T47D (cell line): ENCODE results near the gene NANOS1.
A peak's percentile ranks its signal among the peaks of the same experiment; 100 is the strongest.
"Not testable (repeated sequence)": the region's sequence is repeated elsewhere in the genome, so short reads cannot be mapped to it uniquely, and the experiment has no call there.

Experiments used
- DNase-seq, 2 experiments: peaks; one replicate each; pipeline versions ENCODE4 v3.0.0 to v3.0.0-alpha.2; 2011 to 2012; ENCODE audit warnings: low read depth in 1 of 2, low spot score in 1 of 2
- JUND ChIP-seq: IDR thresholded peaks from 2 replicates; pipeline ENCODE4 v1.6.1; 2012; ENCODE audit warnings: low read depth
- in situ Hi-C: cut with HindIII; loops from 2 replicates; pipeline ENCODE4 v1.10.0; 2016; ENCODE audit warnings: low sequenced_read_pairs, low pct_unique_long_range_greater_than_20kb

The NANOS1 gene

DNA sequence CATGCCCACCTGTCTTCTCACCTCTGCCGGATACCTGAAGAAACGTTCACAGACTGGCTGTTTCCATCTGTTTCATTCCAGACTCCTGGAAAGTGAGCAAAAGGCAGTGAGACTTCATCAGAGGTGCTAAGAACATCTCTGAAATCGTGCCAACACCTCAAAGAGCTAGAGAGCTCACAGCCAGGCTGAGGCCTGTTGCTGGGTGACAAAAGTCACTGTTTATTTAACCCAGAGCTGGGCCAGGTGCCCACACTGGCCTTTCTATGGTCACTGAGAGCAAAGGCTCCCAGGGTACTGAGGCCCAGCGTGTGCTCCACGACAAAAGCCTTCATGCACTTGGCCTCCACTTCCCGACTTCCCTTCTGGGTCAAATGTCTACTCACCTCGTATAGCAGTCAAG, 3.7 kb upstream of the NANOS1 start:
- in situ Hi-C loops, result no loop called here

DNA sequence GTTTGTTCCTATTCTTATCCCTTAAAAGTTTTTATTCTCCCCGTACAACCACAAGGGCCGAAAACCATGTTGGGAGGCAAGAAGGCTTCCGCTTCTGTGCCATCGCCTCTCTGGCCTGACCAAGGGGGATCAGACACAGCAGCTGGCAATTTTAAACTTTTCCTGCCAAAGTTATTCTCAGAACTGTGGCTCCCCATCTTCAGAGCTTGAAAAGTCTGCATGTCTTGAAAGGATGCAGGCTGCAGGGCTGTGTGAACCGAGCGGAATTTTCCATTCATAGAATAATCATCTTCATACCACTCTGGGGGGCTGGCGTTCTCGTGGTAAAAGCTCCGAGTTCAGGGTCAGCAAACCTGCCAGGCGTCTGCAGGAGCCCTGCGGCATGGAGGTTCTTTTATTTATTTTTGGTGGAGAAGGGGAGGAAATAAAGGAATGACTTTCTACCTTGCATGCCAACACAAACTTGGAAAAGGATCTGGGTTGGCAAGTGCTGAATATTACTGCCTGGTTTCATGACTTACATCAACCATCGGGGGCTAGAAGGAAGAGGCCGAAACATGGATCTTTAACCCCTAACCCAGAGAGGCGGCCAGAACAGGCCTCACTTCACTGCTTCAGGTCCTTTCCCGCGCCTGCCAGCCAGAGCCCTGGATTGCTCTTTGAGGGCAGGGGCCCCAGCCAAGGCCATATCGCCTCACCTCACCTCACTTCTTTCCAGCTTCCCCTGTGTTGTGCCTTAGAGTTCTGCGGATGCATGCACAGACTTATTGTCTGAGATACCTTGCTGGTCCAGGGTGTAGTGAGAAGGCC, 3.0 kb upstream of the NANOS1 start:
- no peak for TF ChIP-seq JUND
- peak in 1 of 2 experiments; percentile 51 for DNase-seq
- in situ Hi-C loops, result no loop called here

More for the DNA sequence above, 3.7 kb upstream of the NANOS1 start:
- no peak for TF ChIP-seq JUND
- peak in 1 of 2 experiments; percentile 77 for DNase-seq

DNA sequence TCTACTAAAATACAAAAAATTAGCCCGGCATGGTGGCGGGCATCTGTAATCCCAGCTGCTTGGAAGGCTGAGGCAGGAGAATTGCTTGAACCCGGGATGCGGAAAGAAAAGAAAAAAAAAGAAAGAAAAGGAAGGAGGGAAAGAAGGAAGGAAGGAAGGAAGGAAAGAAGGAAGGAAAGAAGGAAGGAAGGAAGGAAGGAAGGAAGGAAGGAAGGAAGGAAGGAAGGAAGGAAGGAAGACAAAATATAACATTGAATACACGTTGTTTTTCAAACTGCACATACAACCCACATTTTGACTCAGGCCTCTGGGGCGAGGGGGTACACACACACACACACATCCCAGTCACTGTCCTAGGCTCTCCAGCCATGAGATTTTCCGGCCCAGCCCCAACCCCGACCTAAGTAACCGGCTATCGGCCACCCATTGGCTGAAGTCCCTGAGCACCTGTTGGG, 1.0 kb upstream of the NANOS1 start:
- DNase-seq, in situ Hi-C loops: not testable (repeated sequence)

DNA sequence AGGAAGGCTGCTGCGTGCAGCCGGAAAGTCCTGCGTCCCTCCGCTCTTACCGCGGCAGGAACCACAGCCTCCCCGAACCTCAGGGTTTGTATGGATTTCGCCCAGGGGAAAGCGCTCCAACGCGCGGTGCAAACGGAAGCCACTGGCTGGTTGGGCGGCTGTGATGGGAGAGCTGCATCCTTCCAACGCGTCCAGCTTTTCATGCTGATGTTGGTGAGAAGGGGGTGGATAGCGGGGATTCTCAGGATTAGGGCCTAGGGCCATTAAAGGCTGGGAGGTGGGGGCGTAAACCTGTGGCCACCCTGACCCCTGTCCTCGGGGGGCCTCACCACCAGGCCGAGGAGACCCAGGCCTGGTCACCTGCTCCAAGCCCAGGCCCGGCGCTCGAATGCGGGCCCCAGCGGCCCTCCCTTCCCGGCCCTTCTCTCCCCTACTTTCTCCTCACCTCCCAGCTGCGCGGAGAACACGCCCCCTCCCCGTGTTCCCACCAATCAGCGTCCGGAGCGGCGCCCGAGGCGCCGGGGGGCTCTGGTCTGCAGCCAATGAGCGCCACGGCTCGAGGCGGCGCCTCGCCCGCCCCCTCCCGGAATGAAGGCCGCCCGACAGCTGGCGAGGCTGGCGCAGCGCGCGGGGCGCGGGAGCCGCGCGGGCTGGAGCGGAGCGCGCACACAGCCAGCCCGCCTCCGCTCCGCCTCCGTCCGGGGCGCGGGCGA, 458 bp upstream of the NANOS1 start:
- in situ Hi-C loops, result no loop called here
- peak; percentile 79 to 94 for DNase-seq
- TF ChIP-seq JUND, result no peak

DNA sequence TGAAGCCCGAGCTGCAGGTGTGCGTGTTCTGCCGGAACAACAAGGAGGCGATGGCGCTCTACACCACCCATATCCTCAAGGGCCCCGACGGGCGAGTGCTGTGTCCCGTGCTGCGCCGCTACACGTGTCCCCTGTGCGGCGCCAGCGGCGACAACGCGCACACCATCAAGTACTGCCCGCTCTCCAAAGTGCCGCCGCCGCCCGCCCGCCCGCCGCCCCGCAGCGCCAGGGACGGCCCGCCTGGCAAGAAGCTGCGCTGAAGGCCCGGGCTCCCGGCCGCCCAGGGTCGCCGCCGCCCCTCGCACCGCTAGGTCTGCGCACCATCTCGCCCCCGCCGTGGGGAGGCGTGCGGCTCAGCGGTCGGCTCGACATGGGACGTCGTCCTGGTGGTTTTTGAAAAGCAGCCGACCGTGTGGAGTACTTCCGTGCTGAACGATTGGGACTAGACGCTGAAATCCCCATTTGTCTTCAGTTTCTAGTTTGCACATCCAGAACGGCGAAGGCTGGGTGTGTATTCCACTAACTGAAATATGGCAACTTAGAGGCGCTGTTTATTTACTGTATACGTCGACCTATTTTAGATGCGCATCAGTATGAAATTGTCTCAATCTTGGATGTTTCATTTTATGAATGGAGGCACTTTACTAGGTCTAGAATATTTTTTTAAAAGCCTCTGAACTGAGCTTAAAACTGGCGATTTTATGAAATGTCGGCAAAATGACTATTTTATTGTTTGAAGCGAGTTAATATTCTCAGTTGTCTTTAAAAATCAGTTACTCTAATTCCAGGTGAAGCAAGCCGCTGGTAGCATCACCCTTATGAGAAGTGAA, 1.1 kb downstream of the NANOS1 start:
- in situ Hi-C loops, result no loop called here
- DNase-seq, result peak in 1 of 2 experiments; percentile 75
- TF ChIP-seq JUND, result no peak

DNA sequence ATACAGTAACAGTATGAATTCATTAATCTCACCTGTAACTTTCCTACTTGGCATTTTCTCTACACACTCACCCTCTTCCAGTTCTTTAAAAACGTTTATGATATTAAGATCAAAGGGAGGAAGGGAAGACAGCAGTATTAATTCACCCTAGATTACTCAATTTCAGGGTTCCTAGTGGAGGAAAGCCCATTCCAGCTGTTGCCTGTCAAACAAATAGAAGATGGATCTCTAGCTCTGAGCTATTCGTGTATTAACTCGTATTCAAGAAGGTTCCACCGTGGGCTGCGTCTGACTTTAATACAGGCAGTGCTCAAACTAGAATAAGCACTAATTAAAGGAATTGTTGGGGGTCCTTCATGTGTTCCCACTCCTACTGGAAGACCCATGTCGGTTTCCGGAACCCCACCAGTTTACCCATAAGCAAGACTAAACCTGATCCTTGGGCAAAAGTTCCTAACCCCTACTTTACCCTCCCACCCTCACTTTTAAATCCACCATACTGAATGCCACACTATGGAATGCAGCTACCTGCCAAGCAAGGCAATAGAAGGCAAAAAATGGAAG, 2.1 kb downstream of the NANOS1 start:
- DNase-seq, result no peak
- in situ Hi-C loops, result no loop called here
- TF ChIP-seq JUND, result no peak

DNA sequence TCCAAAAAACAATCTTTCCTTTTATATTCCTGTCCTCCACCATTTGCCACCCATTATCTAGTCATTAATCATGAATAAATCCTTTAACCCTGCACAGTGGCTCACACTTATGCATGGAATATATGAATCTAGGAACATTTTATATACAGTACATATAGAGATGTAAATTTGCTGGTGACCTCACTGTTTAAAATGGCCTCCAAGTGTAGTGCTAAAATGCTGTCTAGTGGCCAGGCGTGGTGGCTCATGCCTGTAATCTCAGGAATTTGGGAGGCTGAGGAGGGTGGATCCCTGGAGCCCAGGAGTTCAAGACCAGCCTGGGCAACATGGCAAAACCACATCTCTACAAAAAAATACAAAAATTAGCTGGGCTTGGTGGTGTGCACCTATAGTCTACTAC, 9.6 kb downstream of the NANOS1 start:
- TF ChIP-seq JUND, result no peak

DNA sequence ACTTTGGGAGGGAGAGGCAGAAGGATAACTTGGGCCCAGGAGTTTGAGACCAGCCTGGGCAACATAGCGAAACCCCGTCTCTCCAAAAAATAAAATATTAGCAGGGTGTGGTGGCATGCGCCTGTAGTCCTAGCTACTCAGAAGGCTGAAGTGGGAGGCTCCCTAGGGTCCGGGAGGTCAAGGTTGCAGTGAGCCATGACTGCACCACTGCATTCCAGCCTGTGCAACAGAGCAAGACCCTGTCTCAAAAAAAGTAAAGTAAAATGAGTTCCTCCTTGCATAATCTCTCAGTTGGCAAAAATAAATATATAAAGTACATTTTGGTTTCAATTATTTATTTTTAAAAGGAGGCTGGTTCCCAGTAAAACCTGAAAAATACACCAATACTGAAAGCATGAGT, 11.8 kb downstream of the NANOS1 start:
- TF ChIP-seq JUND, result no peak
- in situ Hi-C loops, result no loop called here
- DNase-seq, result no peak

More for the DNA sequence above, 9.6 kb downstream of the NANOS1 start:
- DNase-seq, result no peak
- in situ Hi-C loops, result no loop called here

DNA sequence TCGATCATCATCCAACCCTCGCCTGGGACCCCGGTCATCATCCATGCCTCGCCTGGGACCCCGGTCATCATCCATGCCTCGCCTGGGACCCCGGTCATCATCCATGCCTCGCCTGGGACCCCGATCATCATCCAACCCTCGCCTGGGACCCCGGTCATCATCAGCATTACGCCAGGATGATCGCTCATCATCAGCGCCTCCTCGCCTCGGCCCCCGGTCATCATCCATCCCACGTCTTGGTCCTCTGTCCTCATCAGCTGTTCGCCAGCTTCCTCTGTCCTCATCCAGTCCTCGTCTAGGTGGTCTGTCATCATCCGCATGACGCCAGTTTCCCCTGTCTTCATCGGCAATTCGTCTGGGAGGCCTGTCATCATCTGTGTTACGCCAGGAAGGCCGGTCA, 12.7 kb downstream of the NANOS1 start:
- in situ Hi-C loops, result no loop called here
- no peak for DNase-seq
- no peak for TF ChIP-seq JUND

DNA sequence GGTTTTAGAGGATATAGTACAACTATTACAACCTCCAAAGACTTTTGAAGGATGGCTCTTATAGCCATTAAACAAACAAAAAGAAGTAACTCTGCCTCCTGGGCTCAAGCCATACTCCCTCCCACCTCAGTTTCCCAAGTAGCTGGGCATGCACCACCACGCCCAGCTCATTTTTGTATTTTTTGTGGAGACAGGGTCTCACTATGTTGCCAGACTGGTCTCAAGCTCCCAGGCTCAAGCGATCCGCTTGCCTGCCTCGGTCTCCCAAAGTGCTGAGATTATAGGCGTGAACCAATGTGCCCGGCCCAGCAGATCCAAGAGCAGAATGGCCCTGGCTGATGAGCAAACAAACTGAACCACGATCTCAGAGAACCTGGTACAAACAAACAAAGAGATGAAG, 16.0 kb downstream of the NANOS1 start:
- no peak for TF ChIP-seq JUND
- in situ Hi-C loops, result no loop called here
- no peak for DNase-seq

DNA sequence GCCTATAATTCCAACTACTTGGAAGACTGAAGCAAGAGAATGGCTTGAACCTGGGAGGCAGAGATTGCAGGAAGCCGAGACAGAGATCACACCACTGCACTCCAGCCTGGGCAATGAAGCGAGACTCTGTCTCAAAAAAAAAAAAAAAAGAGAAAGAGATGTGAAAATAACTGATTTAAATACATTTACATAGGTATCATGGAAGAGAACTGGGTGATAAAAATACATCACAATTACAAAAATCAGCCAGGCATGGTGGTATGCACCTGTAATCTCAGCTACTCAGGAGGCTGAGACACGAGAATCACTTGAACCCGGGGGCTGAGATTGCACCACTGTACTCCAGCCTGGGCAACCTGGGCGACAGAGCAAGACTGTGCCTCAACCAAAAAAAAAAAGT, 19.8 kb downstream of the NANOS1 start:
- DNase-seq, result no peak
- in situ Hi-C loops, result no loop called here
- no peak for TF ChIP-seq JUND

DNA sequence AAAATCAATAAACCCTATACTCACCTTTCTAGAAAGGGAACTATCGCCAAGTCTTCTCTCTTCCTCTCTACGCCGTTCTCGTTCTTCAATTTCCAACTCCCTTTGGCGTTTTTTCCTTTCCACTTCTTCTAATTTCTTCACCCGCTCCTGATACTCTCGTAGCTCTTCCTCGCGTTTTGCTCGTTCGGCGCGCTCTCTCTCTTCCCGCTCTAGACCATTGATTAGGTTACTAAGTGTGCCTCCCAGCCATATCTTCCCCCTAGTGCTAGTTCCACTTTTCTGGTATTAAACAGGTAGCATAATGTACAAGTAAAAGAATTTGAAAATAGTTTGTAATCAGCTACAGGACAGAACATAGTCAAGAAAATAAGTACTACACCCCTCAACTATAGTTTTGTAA, 20.3 kb downstream of the NANOS1 start:
- DNase-seq, result no peak
- no peak for TF ChIP-seq JUND
- in situ Hi-C loops, result no loop called here
